ENCODE measurements around the gene CCDC7.

GRCh38 chr10:32418572-32418971 lies 27.4 kb upstream of the CCDC7 start:
- TF ChIP-seq CTCF (IDR thresholded peaks at IDR 0.05) (no peak), POLR2AphosphoS5 (IDR thresholded peaks at IDR 0.05; ENCODE audit: low read depth, low read length) (no peak), TCF7L2 (IDR thresholded peaks at IDR 0.05; ENCODE audit: low read depth, low read length) (no peak)
